Glomerular endothelial cell (primary cell): ENCODE results near the gene KIF3B. TPM values are rescaled to one million over a fixed set of nuclear protein-coding genes. Genes with fewer than 3 reads are reported as not detected.
"Not testable (repeated sequence)": the region's sequence is repeated elsewhere in the genome, so short reads cannot be mapped to it uniquely, and the experiment has no call there.

ENCODE experiments used
- DNase-seq: peaks from one replicate; pipeline ENCODE4 v3.0.0-alpha.2; 2011; ENCODE audit warnings: low read depth, low spot score; ENCODE audit errors: extremely low read depth
- total RNA-seq: library from RNA; depleted of rRNA; stranded (reverse); fragments of >200 nt; gene quantifications from 2 replicates; pipeline ENCODE4 v1.2.3, GENCODE V29; 2015

The KIF3B gene
- total RNA-seq, 1 donor from 2014 or later = 21.2 TPM

GRCh38 chr20:32291166-32291565 is 13.7 kb downstream of the KIF3B start:
- no peak for DNase-seq

- no peak for DNase-seq
These were observed 15.1 kb downstream of the KIF3B start for GRCh38 chr20:32292548-32292947.

- no peak for DNase-seq
These were observed 16.6 kb downstream of the KIF3B start for GRCh38 chr20:32294071-32294470.

GRCh38 chr20:32296412-32296811 is 19.0 kb downstream of the KIF3B start:
- no peak for DNase-seq

GRCh38 chr20:32296819-32297420 is 19.5 kb downstream of the KIF3B start:
- DNase-seq = no peak

GRCh38 chr20:32297439-32297838 is 20.0 kb downstream of the KIF3B start:
- no peak for DNase-seq

- DNase-seq = no peak
These were observed 23.2 kb downstream of the KIF3B start for GRCh38 chr20:32300647-32301046.

- DNase-seq = no peak
These were observed 24.5 kb downstream of the KIF3B start for GRCh38 chr20:32301719-32302506.

GRCh38 chr20:32302507-32302872 is 25.0 kb downstream of the KIF3B start:
- DNase-seq = no peak

GRCh38 chr20:32304131-32304746 is 26.8 kb downstream of the KIF3B start:
- no peak for DNase-seq

GRCh38 chr20:32312718-32313424 is 35.4 kb downstream of the KIF3B start:
- DNase-seq = no peak

- DNase-seq = no peak
These were observed 37.3 kb downstream of the KIF3B start for GRCh38 chr20:32314768-32315167.

- no peak for DNase-seq
These were observed 37.9 kb downstream of the KIF3B start for GRCh38 chr20:32315399-32315798.

- no peak for DNase-seq
These were observed 38.4 kb downstream of the KIF3B start for GRCh38 chr20:32315891-32316290.

- DNase-seq = no peak
These were observed 39.2 kb downstream of the KIF3B start for GRCh38 chr20:32316667-32317066.

- DNase-seq = no peak
These were observed 41.6 kb downstream of the KIF3B start for GRCh38 chr20:32319100-32319499.

- no peak for DNase-seq
These were observed 42.9 kb downstream of the KIF3B start for GRCh38 chr20:32320305-32320704.

GRCh38 chr20:32321390-32321789 is 43.9 kb downstream of the KIF3B start:
- no peak for DNase-seq

GRCh38 chr20:32322260-32322659 is 44.8 kb downstream of the KIF3B start:
- not testable (repeated sequence) for DNase-seq

- DNase-seq = not testable (repeated sequence)
These were observed 46.3 kb downstream of the KIF3B start for GRCh38 chr20:32323761-32324160.

GRCh38 chr20:32325706-32326503 is 48.5 kb downstream of the KIF3B start:
- DNase-seq = peak; percentile 80
